Pancreas (tissue), 10 donors: ENCODE results near the gene DHX34. TPM values are rescaled to one million over a fixed set of nuclear protein-coding genes. Genes with fewer than 3 reads are reported as not detected.

Source experiments
- ATAC-seq, 4 donors: fragments of 200-7000 bp; cut with Tn5 transposase; one replicate each; pipeline versions ENCODE4 v1.8.0 to v1.9.1; 2020; ENCODE audit warnings: mild to moderate bottlenecking in 4 of 4, moderate library complexity in 4 of 4
- DNase-seq, 6 donors: peaks; one replicate each; pipeline ENCODE4 v3.0.0-alpha.2; 2020
- FAIRE-seq: peaks from 2 replicates; lab custom pipeline; 2012; peaks lifted over from hg19 to GRCh38; lab: Jason Lieb, UNC
- H3K27ac ChIP-seq, 4 donors: fragments of 200-600 bp; sonication (generic); 1 replicate in 3 of 4; 2 replicates in 1 of 4; pipeline versions ENCODE4 v1.5.0 to v1.8.0; 2020
- H3K27me3 ChIP-seq, 4 donors: fragments of 200-600 bp; one replicate each; pipeline ENCODE4 v1.8.0; 2021
- H3K36me3 ChIP-seq, 3 donors: fragments of 200-600 bp; sonication (generic) in 1 of 3; one replicate each; pipeline versions ENCODE4 v1.5.0 to v1.8.0; 2020 to 2021
- H3K4me1 ChIP-seq, 3 donors: fragments of 200-600 bp; one replicate each; pipeline ENCODE4 v1.8.0; 2021
- H3K4me3 ChIP-seq, 4 donors: fragments of 200-600 bp; sonication (generic) in 2 of 4; one replicate each; pipeline versions ENCODE4 v1.5.0 to v1.8.0; 2020 to 2021
- H3K9me3 ChIP-seq, 4 donors: fragments of 200-600 bp; one replicate each; pipeline ENCODE4 v1.8.0; 2021
- CTCF ChIP-seq, 4 donors: fragments of 200-600 bp; sonication (generic) in 3 of 4; IDR thresholded peaks; one replicate each; pipeline versions ENCODE4 v1.5.0 to v1.8.0; 2021; ENCODE audit warnings: antibody characterized with exemption in 4 of 4
- WGBS, 2 donors: extraction: QIAGEN DNeasy Blood & Tissue Kit; methylation state at CpG; one replicate each; pipeline ENCODE4 v1.1.7; 2013; 5-methylcytosine and 5-hydroxymethylcytosine counted together
- intact Hi-C, 3 donors: fragments of 100-400 bp; cut with DNase I; formaldehyde crosslinking; loops; one replicate each; pipeline versions ENCODE4 v1.11.1 to v1.14.2; 2022
- polyA plus RNA-seq, 2 donors: library from polyadenylated mRNA; stranded (reverse); fragments of 200-250 nt; gene quantifications; one replicate each; pipeline ENCODE4 v1.2.3, GENCODE V29; 2013
- total RNA-seq, 6 donors: library from RNA; stranded (reverse); fragmentation: NEBNext Ultra II Directional in 4 of 6; extraction: Animal tissue kit (Norgen Biotek cat#: 25700) in 4 of 6; gene quantifications; one replicate each; pipeline versions ENCODE4 v1.2.1 to v1.2.4, GENCODE V29; 2021 to 2023
- donor health status: healthy with polysubstance abuse.
- donor health status: DM: no; HTN: no; CAD: no; lungs with moderate emphysema.
- donor health status: DM: no; HTN: no; CAD: no.
- donor health status: control.
- donor health status: control.
- donor health status: Bipolar disorder and iron deficiency.
- donor health status: DM: yes; HTN: yes; CAD: no.
- donor health status: DM: no; HTN: no; CAD: no.
- donor health status: DM: no; HTN: no; CAD: no.
- donor health status: DM: yes; HTN: yes; CAD: no.

Gene DHX34
- total and polyA plus RNA-seq, 8 donors: 3.5 to 23.5 (median 5.9) TPM

GRCh38 chr19:47372603-47373002 is 23.5 kb downstream of the DHX34 start:
- Histone ChIP-seq H3K27me3 (no peaks in the 10 kb centered on the region), H3K36me3 (peaks cover 6 to 59% (median 41%) of the 10 kb centered on the region in 3 donors), H3K4me1 (no peaks in the 10 kb centered on the region), H3K9me3 (no peaks in the 10 kb centered on the region), H3K4me3 (no peak overlapping the region), H3K27ac (no peak overlapping the region)
- intact Hi-C loops: no loop called here
- ATAC-seq: no peak
- 94 to 97% methylated on average over 22 of the region's 22 CpGs for WGBS, 2 donors
- DNase-seq: no peak
- TF ChIP-seq CTCF (IDR thresholded peaks at IDR 0.05): no peak
- no peak for FAIRE-seq

- Histone ChIP-seq H3K4me1 (no peaks in the 10 kb centered on the region), H3K4me3 (no peak overlapping the region), H3K27ac (no peak overlapping the region), H3K36me3 (peaks cover 6 to 59% (median 41%) of the 10 kb centered on the region in 3 donors), H3K27me3 (no peaks in the 10 kb centered on the region), H3K9me3 (no peaks in the 10 kb centered on the region)
- WGBS, 2 donors: 92 to 93% methylated on average over 33 of the region's 33 CpGs
- no peak for TF ChIP-seq CTCF (IDR thresholded peaks at IDR 0.05)
- intact Hi-C loops: no loop called here
- DNase-seq (no peak), ATAC-seq (no peak), FAIRE-seq (no peak)
These were observed 24.4 kb downstream of the DHX34 start for GRCh38 chr19:47373246-47374240.

DNA sequence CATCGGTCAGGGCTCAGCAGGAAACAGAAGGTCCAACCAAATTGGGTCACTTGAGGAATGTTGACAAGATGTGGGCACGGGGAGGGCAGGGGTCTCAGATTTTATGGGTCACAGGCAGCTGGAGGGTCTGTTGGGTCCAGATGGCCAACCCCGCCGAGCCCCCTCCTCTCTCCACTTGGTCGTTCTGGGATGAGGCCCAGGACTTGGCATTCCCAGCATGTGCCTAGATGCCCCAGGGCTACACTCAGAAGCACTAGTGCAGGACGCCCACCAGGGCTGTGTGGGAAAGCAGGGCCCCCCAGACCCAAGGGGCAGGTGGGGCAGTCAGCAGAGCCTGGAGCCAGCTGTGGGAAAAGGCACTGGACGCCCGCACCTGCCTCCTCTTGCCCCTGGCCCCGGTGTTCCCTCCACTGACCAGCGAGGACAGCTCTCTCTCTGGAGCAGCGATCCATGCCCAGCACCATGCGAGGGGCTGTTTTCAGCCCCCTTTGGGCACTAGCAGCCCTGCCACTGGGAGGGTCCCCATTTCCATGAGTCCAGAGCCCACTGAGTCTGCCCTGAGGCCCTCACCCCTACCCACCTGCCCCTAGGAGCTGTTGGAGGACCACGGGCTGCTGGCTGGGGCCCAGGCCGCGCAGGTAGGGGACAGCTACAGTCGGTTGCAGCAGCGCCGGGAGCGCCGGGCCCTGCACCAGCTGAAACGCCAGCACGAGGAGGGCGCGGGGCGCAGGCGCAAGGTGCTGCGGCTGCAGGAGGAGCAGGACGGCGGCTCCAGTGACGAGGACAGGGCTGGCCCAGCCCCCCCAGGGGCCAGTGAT is 26.0 kb downstream of the DHX34 start:
- FAIRE-seq: no peak
- intact Hi-C loops: no loop called here
- WGBS, 2 donors: 94% methylated on average over 30 of the region's 30 CpGs

More for the DNA sequence above, 26.0 kb downstream of the DHX34 start:
- Histone ChIP-seq H3K4me3 (no peak overlapping the region), H3K27me3 (no peaks in the 10 kb centered on the region), H3K4me1 (no peaks in the 10 kb centered on the region), H3K36me3 (peaks cover 6 to 53% (median 37%) of the 10 kb centered on the region in 3 donors), H3K9me3 (no peaks in the 10 kb centered on the region), H3K27ac (no peak overlapping the region)
- no peak for TF ChIP-seq CTCF (IDR thresholded peaks at IDR 0.05)
- ATAC-seq: no peak
- peak in 1 of 6 donors; percentile 74 for DNase-seq
